IPS-18c (cell line): ENCODE data around the gene CIPC.

ENCODE experiments used
- H3K4me3 ChIP-seq: 2 replicates; pipeline ENCODE4 v1.7.0; 2013; ENCODE audit warnings: low read depth, mild to moderate bottlenecking, low read length, moderate library complexity; ENCODE audit not compliant: insufficient read depth
- H3K9me3 ChIP-seq: one replicate; pipeline ENCODE4 v1.6.1; 2013; ENCODE audit warnings: mild to moderate bottlenecking, low read length, moderate library complexity; ENCODE audit not compliant: control insufficient read depth, insufficient read depth

Gene CIPC

GRCh38 chr14:77091518-77091917 is 6.5 kb upstream of the CIPC start:
- H3K9me3 ChIP-seq: no peaks in the 10 kb centered on the region
- H3K4me3 ChIP-seq: no peak overlapping the region

DNA sequence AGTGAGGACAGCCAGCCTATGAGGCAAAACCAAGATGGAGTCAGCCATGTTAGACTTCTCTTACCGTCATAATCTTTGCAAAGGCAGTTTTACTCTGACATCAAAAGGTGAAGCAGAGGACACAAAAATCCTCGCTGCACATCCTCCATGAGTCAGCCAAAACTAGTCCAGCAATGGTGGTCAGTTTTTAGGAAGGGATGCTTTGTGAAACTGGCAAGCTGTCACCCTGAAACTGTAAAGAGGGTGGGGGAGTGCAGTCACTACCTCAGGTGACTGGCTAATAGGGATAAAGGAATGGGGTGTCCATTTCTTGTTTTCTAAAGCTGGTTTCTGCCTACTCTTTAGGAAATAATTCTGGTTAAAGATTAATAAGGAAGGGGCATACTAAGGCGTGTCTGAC is 5.4 kb upstream of the CIPC start:
- H3K4me3 ChIP-seq: no peak overlapping the region
- H3K9me3 ChIP-seq: no peaks in the 10 kb centered on the region

DNA sequence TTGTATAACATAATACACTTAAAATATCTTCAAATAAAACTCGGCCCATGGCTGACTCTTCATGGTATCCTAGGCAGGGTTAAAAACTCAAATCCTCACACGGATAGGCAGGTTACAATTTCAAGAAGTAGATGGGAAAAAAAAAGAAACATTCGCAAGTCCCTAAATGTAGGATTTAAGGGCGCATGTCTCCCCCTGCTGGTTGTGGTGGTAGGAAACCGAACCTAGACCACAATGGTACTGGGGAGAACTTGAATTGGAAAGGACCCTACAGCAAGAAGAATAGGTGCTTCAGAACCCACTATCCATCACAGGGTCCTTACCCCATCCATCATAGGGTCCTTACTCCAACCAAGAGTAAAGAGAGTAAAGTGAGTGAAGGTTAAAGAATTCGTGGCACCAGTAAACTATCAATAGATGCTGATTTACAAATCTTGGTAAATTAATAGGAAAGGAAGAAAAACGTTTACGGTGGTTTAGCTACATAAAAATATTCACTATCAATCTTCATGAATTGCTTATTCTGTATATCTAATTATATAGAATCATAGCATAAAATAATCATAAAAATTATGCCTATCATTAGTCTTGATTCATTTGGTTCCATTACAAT is 3.3 kb upstream of the CIPC start:
- no peak overlapping the region for H3K4me3 ChIP-seq
- H3K9me3 ChIP-seq: no peaks in the 10 kb centered on the region

DNA sequence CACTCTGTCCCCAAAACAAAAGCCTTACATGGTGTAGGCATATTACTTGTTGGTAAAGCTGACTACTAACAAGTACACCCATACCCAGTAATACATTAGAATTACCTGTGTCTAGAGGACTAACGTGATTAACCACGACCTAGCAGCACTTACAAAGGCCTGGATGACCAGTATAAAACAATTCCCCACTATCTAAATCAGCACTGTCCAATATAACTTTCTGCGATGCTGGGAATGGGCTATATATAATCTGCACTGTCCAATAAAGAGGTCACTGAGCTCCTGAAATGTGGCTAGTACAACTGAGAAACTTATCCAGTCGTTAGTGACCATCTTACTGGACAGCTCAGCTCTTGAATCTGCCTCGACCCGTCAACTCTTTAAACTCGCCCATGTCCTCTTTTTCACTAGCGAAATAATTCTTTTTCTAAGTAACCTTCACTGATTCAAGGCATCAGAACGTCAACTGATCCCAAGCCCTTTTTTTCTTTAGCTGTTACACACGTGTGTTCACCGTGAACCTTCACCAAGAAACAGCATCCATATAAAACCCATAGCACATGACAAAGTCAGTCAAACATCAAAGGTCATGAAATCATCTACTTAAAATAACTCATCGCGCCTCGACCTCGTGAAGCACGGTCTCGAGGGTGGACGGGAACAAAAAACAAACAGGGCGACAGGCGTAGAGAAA is 905 bp upstream of the CIPC start:
- no peaks in the 10 kb centered on the region for H3K9me3 ChIP-seq
- H3K4me3 ChIP-seq: peak overlapping the region; percentile 100

GRCh38 chr14:77098529-77099353 is 683 bp downstream of the CIPC start:
- peak overlapping the region; percentile 100 for H3K4me3 ChIP-seq
- no peaks in the 10 kb centered on the region for H3K9me3 ChIP-seq

- no peak overlapping the region for H3K4me3 ChIP-seq
Observed at GRCh38 chr14:77099425-77100167, 1.5 kb downstream of the CIPC start.

DNA sequence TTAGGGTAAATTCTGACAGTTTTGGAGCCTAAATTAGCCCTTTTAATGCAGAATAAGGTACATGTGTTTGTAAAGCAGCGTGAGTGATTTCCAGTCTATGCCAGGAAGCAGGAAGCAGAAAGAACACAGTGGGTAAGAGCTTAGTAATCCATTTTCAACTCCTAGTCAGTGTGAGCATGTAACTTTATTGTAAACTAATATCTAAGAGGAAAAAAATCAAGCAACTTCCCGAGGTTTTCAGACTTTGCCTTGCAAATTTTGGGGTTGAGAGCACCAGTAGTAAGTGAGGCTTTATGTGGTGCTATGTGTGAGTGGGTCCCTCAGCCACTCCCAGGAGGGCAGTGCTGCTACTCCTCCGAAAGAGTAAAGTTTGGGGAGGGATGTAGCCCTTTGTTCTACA is 2.9 kb downstream of the CIPC start:
- Histone ChIP-seq H3K9me3 (no peaks in the 10 kb centered on the region), H3K4me3 (no peak overlapping the region)

More at GRCh38 chr14:77099425-77100167, 1.5 kb downstream of the CIPC start:
- no peaks in the 10 kb centered on the region for H3K9me3 ChIP-seq

GRCh38 chr14:77102154-77102553 is 4.1 kb downstream of the CIPC start:
- no peak overlapping the region for H3K4me3 ChIP-seq

DNA sequence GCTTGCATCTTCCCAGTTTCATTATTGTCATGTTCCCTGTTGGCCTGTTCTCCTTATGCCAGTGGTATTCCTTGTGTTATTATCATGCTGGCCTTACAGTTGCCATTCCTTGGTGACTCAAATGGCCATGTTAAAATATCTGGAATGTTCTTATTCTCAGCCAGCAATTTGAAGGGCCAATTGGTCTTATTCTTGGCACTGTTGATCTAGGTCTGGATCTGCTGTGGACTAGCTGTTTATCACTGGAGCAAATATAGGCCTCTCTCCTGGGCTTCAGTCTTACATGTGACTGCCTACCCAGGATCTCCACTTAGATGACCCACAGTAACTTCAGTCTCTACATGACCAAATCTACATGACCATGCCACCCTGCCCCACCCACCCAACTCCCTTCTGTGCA is 5.4 kb downstream of the CIPC start:
- no peak overlapping the region for H3K4me3 ChIP-seq
- H3K9me3 ChIP-seq: no peaks in the 10 kb centered on the region

More at GRCh38 chr14:77102154-77102553, 4.1 kb downstream of the CIPC start:
- no peaks in the 10 kb centered on the region for H3K9me3 ChIP-seq

GRCh38 chr14:77103951-77104350 is 5.9 kb downstream of the CIPC start:
- Histone ChIP-seq H3K4me3 (no peak overlapping the region), H3K9me3 (no peaks in the 10 kb centered on the region)

DNA sequence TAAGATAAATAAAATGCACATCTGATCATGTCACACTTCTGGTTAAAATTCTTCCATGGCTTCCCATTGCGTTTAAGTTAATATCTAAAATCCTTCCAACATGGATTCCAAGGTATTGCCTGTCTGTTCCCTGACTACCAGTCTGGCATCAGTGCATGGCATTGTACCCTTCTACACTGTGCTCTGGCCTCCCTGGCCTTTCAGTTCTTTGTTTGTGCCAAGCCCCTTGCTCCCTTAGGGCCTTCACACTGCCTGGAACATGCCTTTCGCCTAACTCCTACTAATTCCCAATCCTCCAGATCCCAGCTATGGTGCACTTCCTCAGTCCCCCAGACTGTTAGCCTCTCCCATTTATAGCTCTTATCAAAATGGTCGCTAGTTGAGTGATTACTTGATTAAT is 6.3 kb downstream of the CIPC start:
- Histone ChIP-seq H3K9me3 (no peaks in the 10 kb centered on the region), H3K4me3 (no peak overlapping the region)

DNA sequence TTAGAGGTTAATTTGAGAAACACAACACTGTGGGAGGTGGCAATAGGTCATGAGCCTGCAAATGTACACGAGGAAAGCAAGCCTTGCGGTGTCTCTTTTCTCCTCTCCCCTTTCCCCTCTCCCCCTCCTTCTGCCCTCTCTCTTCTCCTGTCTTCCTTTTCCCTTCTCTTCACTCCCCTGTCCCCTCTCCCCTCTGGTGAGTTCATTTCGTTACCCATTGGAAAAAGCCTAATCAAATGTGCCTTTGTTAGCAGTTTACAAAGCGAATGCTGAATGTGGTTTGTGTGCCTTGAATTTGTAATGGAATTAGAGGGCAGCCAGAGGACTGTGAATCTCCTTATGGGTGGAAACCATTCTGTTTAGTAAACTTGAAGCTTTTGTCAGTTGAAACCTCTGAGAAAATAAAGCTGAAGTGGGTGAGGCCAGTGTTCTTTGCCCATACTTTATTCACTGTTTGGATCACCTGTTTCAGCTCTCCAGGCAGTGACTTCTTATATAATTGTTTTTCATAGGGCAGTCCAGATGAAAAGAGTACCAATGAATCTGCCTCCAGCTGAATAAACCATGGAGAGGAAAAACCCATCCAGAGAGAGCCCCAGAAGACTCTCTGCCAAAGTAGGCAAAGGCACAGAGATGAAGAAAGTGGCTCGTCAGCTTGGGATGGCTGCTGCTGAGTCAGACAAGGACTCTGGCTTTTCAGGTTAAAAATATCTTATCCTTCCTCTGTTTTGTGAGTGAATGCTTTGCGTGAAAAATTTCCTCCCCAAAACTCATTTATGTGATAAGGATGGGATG is 7.3 kb downstream of the CIPC start:
- Histone ChIP-seq H3K4me3 (no peak overlapping the region; the same call in 1 of the 2 replicates), H3K9me3 (no peaks in the 10 kb centered on the region)

GRCh38 chr14:77106666-77107065 is 8.6 kb downstream of the CIPC start:
- no peaks in the 10 kb centered on the region for H3K9me3 ChIP-seq
- no peak overlapping the region for H3K4me3 ChIP-seq

DNA sequence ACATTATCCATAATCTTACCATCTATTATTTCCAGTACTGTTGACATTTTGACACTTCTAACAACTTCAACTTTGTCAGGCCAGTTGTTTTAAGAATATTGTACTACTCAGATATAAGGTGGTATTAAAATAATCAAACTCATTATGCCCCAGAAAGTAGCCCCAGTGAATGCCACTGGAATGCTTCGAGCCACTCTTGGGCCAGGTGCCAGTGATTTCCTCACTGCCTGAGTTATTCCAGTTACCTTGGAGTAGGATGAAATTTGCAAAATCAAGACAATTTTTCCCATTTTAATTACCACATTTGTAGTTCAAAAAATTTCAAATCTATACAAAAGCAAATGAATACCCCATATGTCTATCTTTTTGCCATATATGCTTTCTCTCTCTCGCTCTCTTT is 9.2 kb downstream of the CIPC start:
- Histone ChIP-seq H3K4me3 (no peak overlapping the region), H3K9me3 (no peaks in the 10 kb centered on the region)

DNA sequence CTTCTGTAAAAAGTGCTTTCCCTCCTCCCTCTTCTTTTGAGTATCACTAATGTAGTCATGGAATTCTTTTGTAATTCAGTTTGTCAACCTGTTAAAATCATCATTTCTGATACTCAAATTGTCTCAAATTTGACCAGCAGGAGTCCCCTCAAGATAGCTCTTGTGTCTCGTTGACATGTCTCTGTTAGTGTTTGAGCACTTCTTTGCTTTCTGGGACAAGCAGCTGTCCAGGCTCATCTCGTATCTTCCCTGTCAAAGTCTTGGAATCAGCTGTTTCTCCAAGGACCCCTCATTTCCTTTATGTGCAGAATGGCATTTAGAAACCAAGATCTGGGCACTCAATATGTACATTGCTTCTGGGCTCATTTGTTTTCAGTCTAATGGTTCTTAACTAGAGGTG is 10.7 kb downstream of the CIPC start:
- Histone ChIP-seq H3K4me3 (no peak overlapping the region), H3K9me3 (no peaks in the 10 kb centered on the region)

GRCh38 chr14:77109656-77110055 is 11.6 kb downstream of the CIPC start:
- H3K9me3 ChIP-seq: no peaks in the 10 kb centered on the region
- H3K4me3 ChIP-seq: no peak overlapping the region

GRCh38 chr14:77110286-77110685 is 12.2 kb downstream of the CIPC start:
- H3K4me3 ChIP-seq: no peak overlapping the region
- H3K9me3 ChIP-seq: no peaks in the 10 kb centered on the region
